K562 (cell line): ENCODE data around the gene FGF12. TPM values are rescaled to one million over a fixed set of nuclear protein-coding genes. Genes with fewer than 3 reads are reported as not detected.

Experiments used
- ATAC-seq: fragments of 200-7000 bp; cut with Tn5 transposase; 3 replicates; pipeline ENCODE4 v1.9.1; 2020; ENCODE audit warnings: moderate library complexity
- BruUV-seq: library from RNA; stranded (reverse); fragments of 400-500 nt; replicated peaks from 2 replicates; lab custom pipeline; 2021; lab: Mats Ljungman, UMichigan
- CTCF ChIA-PET: fragments of 300-600 bp; formaldehyde crosslinking; extraction: SDS; loops from one replicate; lab custom pipeline; 2021; ENCODE audit warnings: low intra/inter-chr PET ratio; lab: Yijun Ruan, JAX
- POLR2A ChIA-PET: fragments of 300-600, 350-650 bp; sonication (Branson Sonifier 250); formaldehyde crosslinking; extraction: SDS; loops from one replicate; lab custom pipeline; 2021; ENCODE audit warnings: antibody characterized with exemption, inconsistent platforms; lab: Yijun Ruan, JAX
- DNase-seq, 4 experiments: peaks; one replicate each; pipeline versions ENCODE4 v3.0.0 to v3.0.0-alpha.2; 2011 to 2018; ENCODE audit warnings: low spot score in 3 of 4, mixed read lengths in 3 of 4; ENCODE audit errors: extremely low read depth in 1 of 4
- FAIRE-seq: peaks from 2 replicates; lab custom pipeline; 2011; peaks lifted over from hg19 to GRCh38; lab: Jason Lieb, UNC
- H2AFZ ChIP-seq: 2 replicates; pipeline ENCODE4 v1.6.0; 2011; ENCODE audit warnings: low read depth, low read length, control low read depth, inconsistent platforms
- H3K27ac ChIP-seq: fragments of 200-600 bp; 3 replicates; pipeline ENCODE4 v1.8.0; 2011; ENCODE audit warnings: low read depth, mild to moderate bottlenecking, control low read depth, inconsistent platforms, low read length, moderate library complexity, mixed read lengths; ENCODE audit errors: extremely low read depth
- H3K27me3 ChIP-seq, 2 experiments: fragments of 300-600 bp in 1 of 2; 2 replicates in 1 of 2; 3 replicates in 1 of 2; pipeline versions ENCODE4 v1.6.0 to v1.8.0; 2011; ENCODE audit warnings: inconsistent platforms in 2 of 2, low read length in 2 of 2, mild to moderate bottlenecking in 1 of 2, mixed read lengths in 1 of 2, moderate library complexity in 1 of 2; ENCODE audit not compliant: control insufficient read depth in 2 of 2, insufficient read depth in 2 of 2
- H3K36me3 ChIP-seq: fragments of 300-600 bp; 3 replicates; pipeline ENCODE4 v1.8.0; 2011; ENCODE audit warnings: mild to moderate bottlenecking, low read length, inconsistent platforms; ENCODE audit not compliant: control insufficient read depth, insufficient read depth
- H3K4me1 ChIP-seq, 2 experiments: fragments of 200-600 bp in 1 of 2; replicated peaks in 1 of 2; 2 replicates in 1 of 2; 3 replicates in 1 of 2; pipeline versions ENCODE4 v1.5.1 to v1.8.0; 2011; ENCODE audit warnings: inconsistent platforms in 2 of 2, low read length in 2 of 2, mild to moderate bottlenecking in 1 of 2, mixed read lengths in 1 of 2, moderate library complexity in 1 of 2; ENCODE audit not compliant: control insufficient read depth in 2 of 2, insufficient read depth in 2 of 2
- H3K4me2 ChIP-seq: 2 replicates; pipeline ENCODE4 v1.6.1; 2011; ENCODE audit warnings: low read length, control low read depth, inconsistent platforms, mixed read lengths; ENCODE audit not compliant: insufficient read depth
- H3K4me3 ChIP-seq: fragments of 200-600 bp; sonication (generic), shearing (Covaris generic); 2 replicates; pipeline ENCODE4 v1.5.1; 2016; ENCODE audit warnings: control low read depth, inconsistent platforms
- H3K79me2 ChIP-seq: fragments of 200-600 bp; 3 replicates; pipeline ENCODE4 v1.8.0; 2011; ENCODE audit warnings: low read length, inconsistent platforms; ENCODE audit not compliant: control insufficient read depth, insufficient read depth
- H3K9ac ChIP-seq, 2 experiments: 2 replicates each; pipeline versions ENCODE4 v1.6.0 to v1.6.1; 2011; ENCODE audit warnings: low read depth in 2 of 2, low read length in 2 of 2, control low read depth in 1 of 2, inconsistent platforms in 1 of 2, mild to moderate bottlenecking in 1 of 2, mixed read lengths in 1 of 2; ENCODE audit not compliant: insufficient read depth in 1 of 2
- H3K9me1 ChIP-seq: one replicate; pipeline ENCODE4 v1.6.0; 2011; ENCODE audit warnings: inconsistent platforms, mild to moderate bottlenecking, low read length, moderate library complexity; ENCODE audit not compliant: control insufficient read depth, insufficient read depth
- H3K9me3 ChIP-seq: replicated peaks from 2 replicates; pipeline ENCODE4 v1.5.1; 2011; ENCODE audit warnings: low read depth, low read length, inconsistent platforms; ENCODE audit not compliant: control insufficient read depth, insufficient read depth
- H4K20me1 ChIP-seq: replicated peaks from 2 replicates; pipeline ENCODE4 v1.6.1; 2011; ENCODE audit warnings: low read length, inconsistent platforms, mixed read lengths; ENCODE audit not compliant: control insufficient read depth, insufficient read depth
- BRD9 ChIP-seq: fragments of 450-650 bp; IDR thresholded peaks from 2 replicates; pipeline ENCODE4 v1.6.1; 2018; ENCODE audit warnings: low read depth; ENCODE audit not compliant: partially characterized antibody
- CXXC5 ChIP-seq: fragments of 250-450 bp; sonication (Bioruptor Pico); IDR thresholded peaks from 2 replicates; pipeline ENCODE4 v1.8.0; 2022; ENCODE audit warnings: inconsistent platforms, mild to moderate bottlenecking, moderate library complexity
- DACH1 ChIP-seq: fragments of 450-650 bp; IDR thresholded peaks from 2 replicates; pipeline ENCODE4 v1.6.1; 2018; ENCODE audit not compliant: partially characterized antibody
- FOXM1 ChIP-seq, 2 experiments: fragments of 450-650 bp in 1 of 2; sonication (generic) in 1 of 2; formaldehyde crosslinking in 1 of 2; IDR thresholded peaks; 2 replicates each; pipeline versions ENCODE4 v1.6.1 to v1.9.0; 2017 to 2022; ENCODE audit warnings: low read depth in 2 of 2, mild to moderate bottlenecking in 2 of 2, missing genetic modification reagents in 1 of 2, moderate library complexity in 1 of 2
- HNRNPL ChIP-seq: fragments of 200-400 bp; formaldehyde crosslinking; IDR thresholded peaks from 2 replicates; pipeline ENCODE4 v1.6.1; 2017; ENCODE audit warnings: low read depth, mild to moderate bottlenecking, low read length
- HOXB6 ChIP-seq: fragments of 250-450 bp; sonication (Bioruptor Pico); IDR thresholded peaks from 2 replicates; pipeline ENCODE4 v1.5.1; 2022; ENCODE audit warnings: mild to moderate bottlenecking, borderline replicate concordance
- XRCC3 ChIP-seq: fragments of 450-650 bp; IDR thresholded peaks from 2 replicates; pipeline ENCODE4 v1.6.1; 2017; ENCODE audit warnings: mild to moderate bottlenecking, moderate library complexity
- ZNF282 ChIP-seq: sonication (generic); formaldehyde crosslinking; IDR thresholded peaks from 2 replicates; pipeline ENCODE4 v1.8.1; 2023; ENCODE audit warnings: missing genetic modification reagents
- ZNF3 ChIP-seq: fragments of 250-450 bp; sonication (Bioruptor Pico); IDR thresholded peaks from 2 replicates; pipeline ENCODE4 v1.5.0; 2021; ENCODE audit warnings: mild to moderate bottlenecking, moderate library complexity
- ZNF583 ChIP-seq: fragments of 250-450 bp; sonication (Bioruptor Pico); IDR thresholded peaks from 2 replicates; pipeline ENCODE4 v1.4.0; 2020
- WGBS: fragments of 100-300 bp; shearing (Covaris generic); methylation state at CpG from one replicate; pipeline ENCODE4 v1.1.6; 2016; ENCODE audit warnings: low coverage, mixed read lengths; ENCODE audit not compliant: insufficient coverage; ENCODE audit errors: missing lambda C conversion rate; 5-methylcytosine and 5-hydroxymethylcytosine counted together
- in situ Hi-C: fragments of 300-500 bp; cut with MboI; formaldehyde crosslinking; loops from 4 replicates; pipeline ENCODE4 v1.15.0; 2018; ENCODE audit warnings: inconsistent platforms, mixed read lengths
- intact Hi-C: fragments of 100-400 bp; cut with micrococcal nuclease; formaldehyde crosslinking; loops from 2 replicates; pipeline ENCODE4 v1.14.2; 2022
- polyA plus RNA-seq, 8 experiments: library from polyadenylated mRNA; depleted of rRNA in 4 of 8; stranded (reverse) in 5 of 8; unstranded in 3 of 8; fragments of >200 nt; fragmentation: Nextera tagmentation in 2 of 8; fragmentation: Illumina TruSeq in 1 of 8; extraction: Ambion mirVana in 2 of 8; extraction: Trizol in 1 of 8; gene quantifications; 2 replicates each; pipeline versions ENCODE4 v1.2.1 to v1.2.3, GENCODE V29; 2011 to 2014; ENCODE audit warnings: inconsistent platforms in 1 of 8, missing spikeins in 1 of 8
- total RNA-seq, 7 experiments: library from RNA; depleted of rRNA in 6 of 7; stranded (reverse); fragments of >200 nt in 6 of 7; fragmentation: Illumina TruSeq in 2 of 7; extraction: Trizol in 2 of 7; gene quantifications; 2 replicates each; pipeline versions ENCODE4 v1.2.1 to v1.2.3, GENCODE V29; 2011 to 2021; ENCODE audit warnings: low replicate concordance in 1 of 7
- TF ChIP-seq, protein P1 (sequence below): sonication (generic); formaldehyde crosslinking; IDR thresholded peaks from 2 replicates; pipeline ENCODE4 v1.8.0; 2022; ENCODE audit warnings: missing genetic modification reagents, mild to moderate bottlenecking, moderate library complexity, borderline replicate concordance

FGF12 gene
- total and polyA plus RNA-seq, 9 of the 15 experiments (the other 6 are each of a cell fraction or from before 2014, with no cell fraction given) = not detected

DNA sequence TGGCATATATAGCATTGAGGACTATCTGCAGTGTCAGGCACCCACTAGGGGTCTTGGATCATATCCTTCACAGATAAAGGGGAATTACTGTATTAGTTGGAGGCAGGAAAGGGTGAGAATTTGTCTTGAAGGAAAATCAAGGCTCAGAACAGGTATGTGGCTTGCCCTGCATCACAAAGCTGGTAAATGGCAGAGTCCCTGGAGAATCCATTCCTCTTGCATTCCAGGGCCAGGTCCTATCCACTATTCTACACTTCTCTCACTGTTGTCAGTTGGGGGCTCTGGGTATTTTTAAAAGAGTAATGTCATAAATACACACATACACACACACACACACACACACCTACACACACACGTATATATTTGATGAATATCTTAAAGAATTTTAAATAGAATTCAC lies 19.8 kb upstream of the FGF12 start:
- Histone ChIP-seq H3K36me3 (no peaks in the 10 kb centered on the region), H3K4me1 (no peaks in the 10 kb centered on the region), H3K9me1 (no peaks in the 10 kb centered on the region), H4K20me1 (no peaks in the 10 kb centered on the region)
- DNase-seq (no peak), FAIRE-seq (no peak)
- intact Hi-C loops = no loop called here
- POLR2A ChIA-PET = no interaction called here
- TF ChIP-seq DACH1 (no peak), HNRNPL (no peak), CXXC5 (CRISPR knock-in tag) (no peak), XRCC3 (no peak), FOXM1 (IDR thresholded peaks at IDR 0.05; ENCODE audit: low read depth) (no peak), FOXM1 (CRISPR knock-in tag; IDR thresholded peaks at IDR 0.05; ENCODE audit: low read depth) (no peak), HOXB6 (no peak), ZNF282 (CRISPR knock-in tag) (no peak), ZNF3 (CRISPR knock-in tag) (no peak), ZNF583 (no peak), BRD9 (no peak)
- TF ChIP-seq, protein P1, sequence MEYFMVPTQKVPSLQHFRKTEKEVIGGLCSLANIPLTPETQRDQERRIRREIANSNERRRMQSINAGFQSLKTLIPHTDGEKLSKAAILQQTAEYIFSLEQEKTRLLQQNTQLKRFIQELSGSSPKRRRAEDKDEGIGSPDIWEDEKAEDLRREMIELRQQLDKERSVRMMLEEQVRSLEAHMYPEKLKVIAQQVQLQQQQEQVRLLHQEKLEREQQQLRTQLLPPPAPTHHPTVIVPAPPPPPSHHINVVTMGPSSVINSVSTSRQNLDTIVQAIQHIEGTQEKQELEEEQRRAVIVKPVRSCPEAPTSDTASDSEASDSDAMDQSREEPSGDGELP (CRISPR knock-in tag) = no peak
- TF ChIP-seq, all 486 proteins: peak for 0
- 0% methylated on average over 1 of the region's 1 CpG for WGBS
- ATAC-seq = no peak
- CTCF ChIA-PET = no interaction called here
- no peak overlapping the region for H3K4me2 ChIP-seq
- no TSS peak for BruUV-seq
- no peaks in the 10 kb centered on the region for H3K27me3 ChIP-seq
- no peaks in the 10 kb centered on the region for H3K79me2 ChIP-seq
- in situ Hi-C loops = no loop called here
- no peak overlapping the region for H3K27ac ChIP-seq
- H3K9me3 ChIP-seq = no peaks in the 10 kb centered on the region
- no peak overlapping the region for H2AFZ ChIP-seq
- no peak overlapping the region for H3K4me3 ChIP-seq
- H3K9ac ChIP-seq = no peak overlapping the region
